Measurements from ENCODE around the gene BABAM2.
"Not testable (repeated sequence)": the region's sequence is repeated elsewhere in the genome, so short reads cannot be mapped to it uniquely, and the experiment has no call there.

Gene BABAM2

DNA sequence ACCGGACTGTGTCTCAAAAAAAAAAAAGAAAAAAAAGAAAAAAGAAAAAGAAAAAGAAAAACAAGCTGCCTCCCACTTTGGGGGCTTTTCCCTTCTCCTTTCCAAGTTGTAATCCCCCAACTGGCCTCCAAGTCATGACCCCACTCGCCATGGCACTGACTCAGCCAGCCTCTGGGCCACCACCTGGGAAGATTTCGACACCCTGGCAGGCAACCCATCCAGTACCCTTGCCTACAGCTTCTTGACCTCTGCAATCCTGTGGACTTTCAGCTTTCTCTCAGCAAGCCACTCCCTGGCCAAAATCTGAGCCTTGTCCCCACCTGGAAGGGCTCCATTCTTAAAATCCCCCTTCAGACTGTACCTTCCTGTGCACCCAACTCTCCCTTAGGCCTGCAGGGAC, 479.8 kb downstream of the BABAM2 start:
- no peak for DNase-seq

DNA sequence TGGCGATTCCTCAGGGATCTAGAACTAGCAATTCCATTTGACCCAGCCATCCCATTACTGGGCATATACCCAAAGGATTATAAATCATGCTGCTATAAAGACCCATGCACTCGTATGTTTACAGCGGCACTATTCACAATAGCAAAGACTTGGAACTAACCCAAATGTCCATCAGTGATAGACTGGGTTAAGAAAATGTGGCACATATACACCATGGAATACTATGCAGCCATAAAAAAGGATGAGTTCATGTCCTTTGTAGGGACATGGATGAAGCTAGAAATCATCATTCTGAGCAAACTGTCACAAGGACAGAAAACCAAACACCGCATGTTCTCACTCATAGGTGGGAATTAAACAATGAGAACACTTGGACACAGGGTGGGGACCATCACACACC, 481.2 kb downstream of the BABAM2 start:
- DNase-seq: not testable (repeated sequence)

DNA sequence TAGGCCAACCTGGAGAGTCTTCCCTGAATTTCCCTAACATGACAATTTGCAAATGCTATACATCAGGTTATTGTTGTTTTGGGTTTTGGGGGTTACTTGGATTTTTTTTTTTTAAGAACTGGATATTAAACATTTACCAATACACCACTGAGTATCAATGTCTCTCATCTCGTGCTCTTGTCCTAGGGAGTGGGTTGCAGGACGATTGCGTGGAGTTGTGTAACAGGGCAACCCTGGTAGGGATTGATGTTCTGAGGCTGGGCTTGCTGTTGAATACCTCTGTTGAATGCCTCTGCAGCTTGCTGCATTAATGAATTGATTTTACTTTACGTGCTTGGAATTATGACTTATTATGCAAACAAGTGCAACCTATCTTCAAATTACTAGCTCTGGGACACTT, 483.3 kb downstream of the BABAM2 start:
- DNase-seq: no peak

DNA sequence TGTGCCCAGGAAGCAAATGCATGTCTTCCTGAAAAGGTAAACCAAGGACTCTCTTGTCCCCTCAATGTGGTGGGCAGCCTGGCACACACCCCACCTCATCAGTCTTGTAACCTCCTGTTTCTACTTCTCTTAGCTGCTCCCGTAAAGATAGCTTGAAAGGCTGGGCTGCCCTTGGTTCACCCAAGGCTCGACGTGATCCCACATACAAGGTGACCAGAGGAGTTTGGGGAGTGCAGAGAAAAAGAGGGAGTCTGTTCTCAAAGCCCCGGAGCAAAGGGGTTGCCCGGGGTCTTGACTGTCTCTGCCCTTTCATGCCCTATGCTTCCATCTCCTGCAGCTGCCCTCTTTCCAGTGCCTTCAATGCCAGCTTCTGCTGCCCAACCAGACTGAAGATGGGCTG, 483.8 kb downstream of the BABAM2 start:
- DNase-seq: no peak

GRCh38 chr2:28375236-28375635, 484.7 kb downstream of the BABAM2 start:
- DNase-seq: no peak

DNA sequence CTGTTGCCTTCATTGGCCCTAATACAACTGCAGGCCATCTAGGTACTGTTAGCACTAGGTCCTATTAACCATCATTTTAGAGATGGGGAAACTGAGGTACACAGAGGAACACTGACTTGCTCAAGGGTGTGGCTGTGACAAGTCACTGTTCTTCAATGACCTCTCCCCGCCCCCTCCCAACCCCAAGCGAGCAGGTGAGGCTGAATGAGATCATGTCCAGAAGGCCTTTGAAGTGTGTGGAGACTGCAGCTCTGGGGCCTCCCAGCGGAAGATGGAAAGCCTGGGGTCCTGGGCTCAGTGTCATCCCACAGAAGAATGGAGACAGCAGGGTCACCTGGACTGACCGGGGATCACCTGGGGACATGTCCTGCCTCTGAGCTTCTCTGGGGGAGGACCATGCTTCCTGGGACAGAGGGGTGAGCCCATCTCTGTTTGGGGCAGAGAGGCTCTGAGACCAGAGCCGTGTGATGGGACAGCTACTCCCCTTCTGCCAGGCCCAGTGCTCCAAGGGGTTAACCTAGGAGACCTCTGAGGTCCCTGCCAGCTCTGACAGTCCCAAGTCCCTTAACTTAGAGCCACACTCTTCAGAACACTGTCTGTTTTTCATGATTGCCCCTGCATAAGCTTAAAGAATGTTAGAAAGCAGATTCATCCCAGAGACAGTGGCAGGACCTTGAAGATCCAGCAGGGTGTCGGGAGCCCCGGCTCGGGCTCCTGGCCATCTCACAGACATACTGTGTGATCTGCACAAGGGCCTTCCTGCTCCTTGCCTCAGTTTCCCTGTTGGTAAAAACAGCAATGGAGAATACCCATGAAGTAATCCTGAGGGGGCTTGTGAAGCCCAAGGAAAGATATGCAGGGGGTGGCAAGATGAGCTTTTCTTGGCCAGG, 485.5 kb downstream of the BABAM2 start:
- no peak for DNase-seq

- no peak for DNase-seq
Measured at GRCh38 chr2:28377195-28377816, 486.8 kb downstream of the BABAM2 start.

DNA sequence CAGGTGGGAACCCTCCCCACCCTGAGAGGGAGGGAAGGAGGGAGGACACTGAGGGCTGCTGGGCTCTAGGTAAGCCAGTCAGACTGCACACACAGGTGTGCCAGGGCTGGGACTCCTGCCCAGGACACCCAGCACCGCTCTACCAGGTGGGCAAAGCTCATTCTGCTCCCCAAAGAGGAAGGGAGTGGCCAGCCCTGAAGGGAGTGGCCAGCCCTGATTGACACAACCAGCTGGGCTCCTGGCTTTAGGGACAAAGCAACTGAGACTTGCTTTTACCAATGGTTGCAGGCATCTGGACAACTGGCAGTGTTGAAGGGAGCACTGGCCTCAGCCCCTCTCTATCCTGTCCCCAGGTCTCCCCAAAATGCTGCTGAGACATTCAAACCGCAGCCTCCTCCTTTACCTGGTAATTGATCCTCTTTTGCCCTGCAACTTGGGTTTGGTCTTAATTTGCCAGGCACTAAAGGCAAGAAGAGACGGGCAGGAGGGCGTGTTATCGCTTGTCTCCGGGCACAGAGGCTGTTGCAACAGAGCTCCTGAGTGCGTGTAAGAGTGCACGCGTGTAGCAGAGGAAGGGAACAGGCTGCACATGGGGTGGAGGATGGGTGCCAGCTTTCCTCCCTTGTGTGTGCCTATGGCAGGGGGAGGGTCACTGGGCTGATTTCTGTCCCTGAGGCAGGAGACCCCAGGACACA, 487.6 kb downstream of the BABAM2 start:
- no peak for DNase-seq

DNA sequence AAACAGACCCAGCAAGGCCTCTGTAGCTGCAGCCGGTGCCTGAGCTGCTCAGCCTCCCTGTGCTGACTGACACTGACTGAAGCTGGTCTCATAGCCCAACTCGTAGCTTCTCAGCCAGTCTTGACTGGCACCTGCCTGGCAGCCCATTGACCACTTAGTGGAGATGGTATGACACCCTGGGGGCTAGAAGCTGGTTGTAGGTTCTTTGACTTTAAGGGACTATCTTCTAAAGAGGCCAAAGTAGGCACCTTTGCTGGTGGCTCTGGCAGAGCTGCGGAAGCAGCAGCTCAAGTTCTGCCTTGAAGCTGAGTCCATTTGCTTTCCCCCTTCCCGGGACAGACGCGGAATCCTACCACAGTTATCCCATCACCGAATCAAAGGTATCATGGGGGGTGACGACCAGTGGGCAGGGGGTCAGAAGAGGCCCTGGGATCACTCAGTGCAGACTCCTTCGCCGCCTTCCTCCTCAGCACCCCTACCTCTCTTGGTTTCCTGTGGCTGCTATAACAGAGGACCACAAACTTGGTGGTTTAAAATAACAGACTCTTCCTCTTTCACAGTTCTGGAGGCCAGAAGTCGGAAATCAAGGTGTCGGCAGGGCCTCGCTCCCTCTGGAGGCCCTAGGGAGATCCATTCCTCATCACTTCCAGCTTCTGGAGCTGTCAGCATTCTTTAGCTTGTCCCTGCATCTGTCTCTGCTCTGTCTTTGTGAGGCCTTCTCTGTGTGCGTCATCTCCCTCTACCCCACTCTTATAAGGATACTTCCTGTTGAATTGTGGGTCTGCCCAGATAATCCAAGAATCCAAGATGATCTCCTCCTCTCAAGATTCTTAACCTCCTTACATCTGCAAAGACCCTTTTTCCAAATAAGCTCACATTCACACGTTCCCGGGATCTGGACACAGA, 488.4 kb downstream of the BABAM2 start:
- DNase-seq: no peak

DNA sequence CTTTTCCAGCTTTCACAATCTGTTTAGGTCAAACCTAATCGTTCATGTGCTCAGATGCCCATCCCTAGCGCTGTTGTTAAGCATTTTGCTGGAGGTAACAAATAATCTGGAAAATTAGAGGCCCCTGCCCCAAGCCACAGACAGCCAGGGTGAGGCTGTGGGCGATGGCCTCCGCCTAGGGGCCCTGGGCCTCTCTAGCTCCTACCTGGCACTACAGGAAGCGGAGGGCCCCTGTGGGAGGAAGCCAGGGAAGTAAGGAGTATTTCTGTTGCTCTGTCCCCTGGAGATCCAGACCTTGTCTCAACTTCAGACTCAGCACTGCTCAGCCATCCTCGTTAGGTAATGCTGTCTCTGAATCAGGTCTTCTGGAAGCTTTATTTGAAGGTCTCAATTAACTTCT, 489.7 kb downstream of the BABAM2 start:
- no peak for DNase-seq

GRCh38 chr2:28381225-28382180, 491.0 kb downstream of the BABAM2 start:
- no peak for DNase-seq

DNA sequence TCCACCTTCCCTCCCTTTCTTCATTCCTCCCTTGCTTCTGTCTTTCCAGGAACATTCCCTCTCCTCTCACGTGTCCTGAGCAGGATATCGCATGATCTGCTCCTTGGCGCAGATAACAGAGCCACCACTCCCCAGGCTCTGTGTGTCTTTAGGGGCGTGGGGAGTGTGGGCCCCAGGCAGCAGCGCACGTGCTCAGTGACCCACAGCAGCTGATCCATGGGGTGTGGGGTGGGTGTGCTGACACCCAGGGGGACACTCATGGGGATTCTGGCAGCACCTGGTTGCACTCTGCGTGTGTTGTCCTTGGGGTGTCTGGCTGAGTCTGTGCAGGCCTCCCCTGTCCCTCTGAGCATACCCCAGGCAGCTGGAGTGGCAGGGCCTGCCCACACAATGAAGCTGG, 492.2 kb downstream of the BABAM2 start:
- no peak for DNase-seq

- no peak for DNase-seq
Measured at GRCh38 chr2:28387082-28387960, 496.8 kb downstream of the BABAM2 start.

Data from NCI-H2227 treated with DMSO at 0.1 percent for 48 hours (cell line).